ENCODE data around the gene DNAJC4. TPM values are rescaled to one million over a fixed set of nuclear protein-coding genes. Genes with fewer than 3 reads are reported as not detected.

Gene DNAJC4
- polyA plus RNA-seq, 3 donors: 25.5 to 78.9 (median 32.5) TPM

DNA sequence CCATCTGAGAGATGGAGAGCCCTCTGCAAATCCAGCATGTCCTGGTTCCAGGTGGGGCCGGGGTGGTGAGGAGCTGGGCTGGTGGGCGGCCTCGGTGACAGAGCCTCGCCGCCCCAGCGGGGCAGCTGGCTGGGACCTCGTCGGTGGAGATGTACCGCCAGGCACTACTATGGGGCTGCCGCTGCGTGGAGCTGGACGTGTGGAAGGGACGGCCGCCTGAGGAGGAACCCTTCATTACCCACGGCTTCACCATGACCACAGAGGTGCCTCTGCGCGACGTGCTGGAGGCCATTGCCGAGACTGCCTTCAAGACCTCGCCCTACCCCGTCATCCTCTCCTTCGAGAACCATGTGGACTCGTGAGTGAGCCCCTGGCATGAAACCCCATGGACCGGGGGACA is 28.0 kb downstream of the DNAJC4 start:
- Histone ChIP-seq H3K36me3 (replicated peaks in 1 of 2; ENCODE audit: control insufficient read depth in 1 of 2, insufficient read depth in 2 of 2, low read length in 2 of 2) (peaks cover 80 to 89% of the 10 kb centered on the region in 2 donors), H4K20me1 (ENCODE audit: insufficient read depth, low read length) (peaks cover 21% of the 10 kb centered on the region), H3K27me3 (ENCODE audit: control insufficient read depth in 2 of 2, insufficient read depth in 2 of 2, low read length in 2 of 2) (no peaks in the 10 kb centered on the region), H2AFZ (ENCODE audit: insufficient read depth, low read depth, low read length, poor library complexity, severe bottlenecking) (no peak overlapping the region), H3K27ac (ENCODE audit: low read depth in 1 of 2, low read length in 2 of 2) (no peak overlapping the region), H3K79me2 (ENCODE audit: insufficient read depth, low read length) (no peaks in the 10 kb centered on the region), H3K4me3 (replicated peaks in 1 of 3; ENCODE audit: low read depth in 2 of 3, low read length in 3 of 3) (no peak overlapping the region), H3K9ac (ENCODE audit: insufficient read depth, low read length, poor library complexity, severe bottlenecking) (no peak overlapping the region), H3K4me1 (ENCODE audit: control insufficient read depth in 1 of 2, insufficient read depth in 2 of 2, low read length in 2 of 2) (peaks cover 3 to 6% of the 10 kb centered on the region in 2 donors), H3K4me2 (replicated peaks; ENCODE audit: extremely low read depth, low read length, poor library complexity, severe bottlenecking) (no peak overlapping the region), H3K9me3 (replicated peaks in 1 of 2; ENCODE audit: control insufficient read depth in 1 of 2, insufficient read depth in 1 of 2, low read length in 2 of 2) (no peaks in the 10 kb centered on the region)
- H3K4me1 Mint-ChIP-seq: peaks cover 7% of the 10 kb centered on the region
- TF ChIP-seq, protein P1, sequence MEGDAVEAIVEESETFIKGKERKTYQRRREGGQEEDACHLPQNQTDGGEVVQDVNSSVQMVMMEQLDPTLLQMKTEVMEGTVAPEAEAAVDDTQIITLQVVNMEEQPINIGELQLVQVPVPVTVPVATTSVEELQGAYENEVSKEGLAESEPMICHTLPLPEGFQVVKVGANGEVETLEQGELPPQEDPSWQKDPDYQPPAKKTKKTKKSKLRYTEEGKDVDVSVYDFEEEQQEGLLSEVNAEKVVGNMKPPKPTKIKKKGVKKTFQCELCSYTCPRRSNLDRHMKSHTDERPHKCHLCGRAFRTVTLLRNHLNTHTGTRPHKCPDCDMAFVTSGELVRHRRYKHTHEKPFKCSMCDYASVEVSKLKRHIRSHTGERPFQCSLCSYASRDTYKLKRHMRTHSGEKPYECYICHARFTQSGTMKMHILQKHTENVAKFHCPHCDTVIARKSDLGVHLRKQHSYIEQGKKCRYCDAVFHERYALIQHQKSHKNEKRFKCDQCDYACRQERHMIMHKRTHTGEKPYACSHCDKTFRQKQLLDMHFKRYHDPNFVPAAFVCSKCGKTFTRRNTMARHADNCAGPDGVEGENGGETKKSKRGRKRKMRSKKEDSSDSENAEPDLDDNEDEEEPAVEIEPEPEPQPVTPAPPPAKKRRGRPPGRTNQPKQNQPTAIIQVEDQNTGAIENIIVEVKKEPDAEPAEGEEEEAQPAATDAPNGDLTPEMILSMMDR (IDR thresholded peaks at IDR 0.05): no peak
- peaks cover 0 to 4% (median 0%) of the 10 kb centered on the region in 7 donors for H3K9me3 Mint-ChIP-seq
- peaks cover 0 to 1% (median 0%) of the 10 kb centered on the region in 3 donors for H3K27me3 Mint-ChIP-seq (ENCODE audit: low read depth in 3 of 3)
- peaks cover 61 to 87% of the 10 kb centered on the region in 2 donors for H3K36me3 Mint-ChIP-seq
- DNase-seq: no peak
- H3K27ac Mint-ChIP-seq: no peak overlapping the region
- intact Hi-C loops (cut with micrococcal nuclease): no loop called here
- whole genome bisulfite sequencing (ENCODE audit: insufficient coverage): 93% methylated on average over 18 of the region's 24 CpGs
- H3K4me3 Mint-ChIP-seq: no peak overlapping the region

DNA sequence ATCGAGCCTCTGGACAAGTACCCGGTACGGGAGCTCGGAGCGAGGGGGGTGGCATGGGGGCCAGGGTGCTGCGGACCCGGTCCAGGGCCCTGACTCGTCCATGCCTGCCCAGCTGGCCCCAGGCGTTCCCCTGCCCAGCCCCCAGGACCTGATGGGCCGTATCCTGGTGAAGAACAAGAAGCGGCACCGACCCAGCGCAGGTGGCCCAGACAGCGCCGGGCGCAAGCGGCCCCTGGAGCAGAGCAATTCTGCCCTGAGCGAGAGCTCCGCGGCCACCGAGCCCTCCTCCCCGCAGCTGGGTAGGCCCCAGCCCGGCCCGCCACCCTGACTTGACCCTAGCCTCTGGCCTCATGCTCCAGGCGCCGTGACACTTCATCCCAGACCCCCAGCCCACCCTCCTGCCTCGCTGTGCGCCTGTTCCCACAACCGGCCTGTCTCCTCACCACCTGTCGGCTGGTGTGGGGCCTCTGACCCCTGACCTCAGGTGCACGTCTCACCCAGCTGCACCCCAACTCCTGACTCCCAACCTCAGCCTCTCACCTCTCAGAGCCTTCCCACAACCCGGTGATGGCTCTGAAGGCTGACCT is 28.7 kb downstream of the DNAJC4 start:
- no peaks in the 10 kb centered on the region for H3K4me1 ChIP-seq (ENCODE audit: control insufficient read depth in 1 of 2, insufficient read depth in 2 of 2, low read length in 2 of 2)
- Mint-ChIP-seq H3K4me3 (no peak overlapping the region), H3K27ac (no peak overlapping the region), H3K4me1 (peaks cover under 1% of the 10 kb centered on the region), H3K36me3 (peaks cover 64 to 90% of the 10 kb centered on the region in 2 donors), H3K9me3 (peaks cover 0 to 4% (median 0%) of the 10 kb centered on the region in 7 donors), H3K27me3 (ENCODE audit: low read depth in 3 of 3) (peaks cover 0 to 1% (median 0%) of the 10 kb centered on the region in 3 donors)
- H3K36me3 ChIP-seq (replicated peaks in 1 of 2; ENCODE audit: control insufficient read depth in 1 of 2, insufficient read depth in 2 of 2, low read length in 2 of 2): peaks cover 87 to 96% of the 10 kb centered on the region in 2 donors
- H3K79me2 ChIP-seq (ENCODE audit: insufficient read depth, low read length): no peaks in the 10 kb centered on the region
- no peaks in the 10 kb centered on the region for H3K27me3 ChIP-seq (ENCODE audit: control insufficient read depth in 2 of 2, insufficient read depth in 2 of 2, low read length in 2 of 2)
- no peak overlapping the region for H3K27ac ChIP-seq (ENCODE audit: low read depth in 1 of 2, low read length in 2 of 2)
- no peak overlapping the region for H3K4me3 ChIP-seq (replicated peaks in 1 of 3; ENCODE audit: low read depth in 2 of 3, low read length in 3 of 3)
- TF ChIP-seq, protein P1 (IDR thresholded peaks at IDR 0.05): no peak
- intact Hi-C loops (cut with micrococcal nuclease): no loop called here
- no peak overlapping the region for H3K9ac ChIP-seq (ENCODE audit: insufficient read depth, low read length, poor library complexity, severe bottlenecking)
- H3K9me3 ChIP-seq (replicated peaks in 1 of 2; ENCODE audit: control insufficient read depth in 1 of 2, insufficient read depth in 1 of 2, low read length in 2 of 2): no peaks in the 10 kb centered on the region
- WGBS (ENCODE audit: insufficient coverage): 95% methylated on average over 32 of the region's 32 CpGs
- peaks cover 14% of the 10 kb centered on the region for H4K20me1 ChIP-seq (ENCODE audit: insufficient read depth, low read length)
- H3K4me2 ChIP-seq (replicated peaks; ENCODE audit: extremely low read depth, low read length, poor library complexity, severe bottlenecking): no peak overlapping the region
- H2AFZ ChIP-seq (ENCODE audit: insufficient read depth, low read depth, low read length, poor library complexity, severe bottlenecking): no peak overlapping the region
- no peak for DNase-seq
